Measurements from ENCODE around the gene RBMS3. TPM values are rescaled to one million over a fixed set of nuclear protein-coding genes. Genes with fewer than 3 reads are reported as not detected.
"Not testable (repeated sequence)": the region's sequence is repeated elsewhere in the genome, so short reads cannot be mapped to it uniquely, and the experiment has no call there.

Gene RBMS3
- total and polyA plus RNA-seq, 9 donors: 11.6 to 79.2 (median 63.1) TPM

DNA sequence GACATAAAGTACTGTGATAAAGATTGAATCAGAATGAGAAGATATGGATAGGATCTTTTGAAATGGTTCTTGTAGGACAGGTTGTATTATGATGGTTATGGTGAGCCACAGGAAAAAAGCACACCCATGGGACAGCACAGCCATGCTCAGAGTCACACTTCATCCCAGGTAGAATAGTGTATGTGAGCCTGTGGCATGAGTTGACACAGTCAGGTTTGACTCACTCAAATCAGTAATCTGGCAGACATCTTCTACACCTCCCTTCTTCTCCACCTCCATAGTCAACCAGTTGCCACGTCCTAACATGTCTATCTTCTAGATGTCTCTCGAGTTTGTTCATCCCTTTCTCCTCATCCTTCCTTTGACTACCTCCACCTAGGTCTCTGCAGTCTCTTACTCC lies 176.0 kb downstream of the RBMS3 start:
- WGBS, 3 donors: 95 to 99% (median 98%) methylated on average over 2 of the region's 2 CpGs
- no peak for DNase-seq
- no peaks in the 10 kb centered on the region for H3K9me3 ChIP-seq
- no peak overlapping the region for H3K4me3 ChIP-seq
- TF ChIP-seq EP300 (IDR thresholded peaks at IDR 0.05) (no peak), POLR2A (IDR thresholded peaks at IDR 0.05) (no peak)
- TF ChIP-seq, protein P1, sequence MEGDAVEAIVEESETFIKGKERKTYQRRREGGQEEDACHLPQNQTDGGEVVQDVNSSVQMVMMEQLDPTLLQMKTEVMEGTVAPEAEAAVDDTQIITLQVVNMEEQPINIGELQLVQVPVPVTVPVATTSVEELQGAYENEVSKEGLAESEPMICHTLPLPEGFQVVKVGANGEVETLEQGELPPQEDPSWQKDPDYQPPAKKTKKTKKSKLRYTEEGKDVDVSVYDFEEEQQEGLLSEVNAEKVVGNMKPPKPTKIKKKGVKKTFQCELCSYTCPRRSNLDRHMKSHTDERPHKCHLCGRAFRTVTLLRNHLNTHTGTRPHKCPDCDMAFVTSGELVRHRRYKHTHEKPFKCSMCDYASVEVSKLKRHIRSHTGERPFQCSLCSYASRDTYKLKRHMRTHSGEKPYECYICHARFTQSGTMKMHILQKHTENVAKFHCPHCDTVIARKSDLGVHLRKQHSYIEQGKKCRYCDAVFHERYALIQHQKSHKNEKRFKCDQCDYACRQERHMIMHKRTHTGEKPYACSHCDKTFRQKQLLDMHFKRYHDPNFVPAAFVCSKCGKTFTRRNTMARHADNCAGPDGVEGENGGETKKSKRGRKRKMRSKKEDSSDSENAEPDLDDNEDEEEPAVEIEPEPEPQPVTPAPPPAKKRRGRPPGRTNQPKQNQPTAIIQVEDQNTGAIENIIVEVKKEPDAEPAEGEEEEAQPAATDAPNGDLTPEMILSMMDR (IDR thresholded peaks at IDR 0.05): no peak
- no peaks in the 10 kb centered on the region for H3K27me3 ChIP-seq
- intact Hi-C loops (cut with DNase I): no loop called here
- H3K36me3 ChIP-seq: no peaks in the 10 kb centered on the region
- H3K4me1 ChIP-seq (ENCODE audit: insufficient read depth): peaks cover 6% of the 10 kb centered on the region
- no peak overlapping the region for H3K27ac ChIP-seq

DNA sequence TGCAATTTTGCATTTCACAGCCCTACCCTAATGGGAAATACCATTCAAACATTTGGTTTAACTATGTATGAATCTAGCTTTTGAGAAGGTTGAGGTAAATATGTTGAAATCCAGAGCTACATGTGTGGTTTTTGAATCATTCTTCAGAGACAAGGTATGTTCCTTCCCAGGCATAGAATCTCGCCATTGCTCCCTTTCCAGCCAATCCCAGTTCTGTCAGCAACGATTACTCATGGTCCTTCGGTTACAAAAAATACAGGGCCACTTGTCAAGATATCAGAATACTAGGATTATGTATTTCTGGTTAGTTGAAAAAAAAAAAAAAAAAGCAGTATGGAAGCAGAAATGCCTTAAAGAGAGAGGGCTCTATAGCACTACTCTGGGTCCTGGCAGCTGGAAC lies 182.4 kb downstream of the RBMS3 start:
- Histone ChIP-seq H3K36me3 (no peaks in the 10 kb centered on the region), H3K9me3 (no peaks in the 10 kb centered on the region), H3K27me3 (no peaks in the 10 kb centered on the region), H3K4me3 (no peak overlapping the region), H3K4me1 (ENCODE audit: insufficient read depth) (peaks cover 6% of the 10 kb centered on the region), H3K27ac (no peak overlapping the region)
- TF ChIP-seq, protein P1 (IDR thresholded peaks at IDR 0.05): no peak
- TF ChIP-seq POLR2A (IDR thresholded peaks at IDR 0.05) (no peak), EP300 (IDR thresholded peaks at IDR 0.05) (no peak)
- no peak for DNase-seq
- intact Hi-C loops (cut with DNase I): no loop called here
- whole genome bisulfite sequencing, 3 donors: 95 to 98% (median 98%) methylated on average over 3 of the region's 3 CpGs

DNA sequence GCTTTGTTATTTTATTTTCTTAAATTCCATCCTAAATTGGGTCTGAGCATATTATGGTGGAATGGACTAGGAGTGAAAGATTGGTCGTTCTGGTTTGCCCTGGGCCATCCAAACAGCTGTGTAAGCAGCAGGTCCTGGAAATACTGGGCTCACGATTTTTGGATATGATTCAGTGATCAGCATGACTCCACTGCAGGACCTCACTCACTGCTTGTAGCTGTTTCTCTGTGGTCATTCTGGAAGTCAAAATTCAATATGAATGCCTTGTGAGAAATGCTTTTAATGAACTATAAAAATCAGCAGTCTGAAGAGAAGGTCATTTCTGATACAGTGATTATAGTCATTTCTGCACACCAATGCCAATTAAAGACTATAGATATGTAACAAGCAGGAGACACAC lies 185.0 kb downstream of the RBMS3 start:
- Histone ChIP-seq H3K27ac (no peak overlapping the region), H3K27me3 (no peaks in the 10 kb centered on the region), H3K4me1 (ENCODE audit: insufficient read depth) (peaks cover 6% of the 10 kb centered on the region), H3K36me3 (no peaks in the 10 kb centered on the region), H3K4me3 (no peak overlapping the region), H3K9me3 (no peaks in the 10 kb centered on the region)
- TF ChIP-seq EP300 (IDR thresholded peaks at IDR 0.05) (no peak), POLR2A (IDR thresholded peaks at IDR 0.05) (no peak)
- TF ChIP-seq, protein P1 (IDR thresholded peaks at IDR 0.05): no peak
- 5 to 19% (median 7%) methylated on average over 2 of the region's 2 CpGs for WGBS, 3 donors
- intact Hi-C loops (cut with DNase I): no loop called here
- no peak for DNase-seq

DNA sequence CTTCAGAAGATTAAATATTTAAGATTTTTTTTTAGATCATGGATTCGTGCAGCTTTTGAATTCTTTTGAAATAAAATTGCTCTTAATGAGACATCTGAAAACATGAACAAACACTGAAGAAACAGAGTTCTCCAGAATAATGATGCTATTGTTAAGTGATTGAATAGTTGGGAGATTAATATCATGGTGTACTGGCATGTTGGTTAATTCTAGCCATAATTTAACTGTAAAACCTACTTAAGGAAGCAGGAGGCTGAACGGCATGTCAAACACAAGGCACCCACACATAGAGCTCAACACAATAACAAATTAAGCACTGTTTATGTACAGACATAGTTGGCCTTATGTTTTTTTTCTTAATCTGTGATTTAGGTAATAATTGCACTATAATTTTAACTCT lies 185.6 kb downstream of the RBMS3 start:
- TF ChIP-seq, protein P1 (IDR thresholded peaks at IDR 0.05): no peak
- TF ChIP-seq EP300 (IDR thresholded peaks at IDR 0.05) (no peak), POLR2A (IDR thresholded peaks at IDR 0.05) (no peak)
- no peak for DNase-seq
- Histone ChIP-seq H3K9me3 (no peaks in the 10 kb centered on the region), H3K4me1 (ENCODE audit: insufficient read depth) (peaks cover 6% of the 10 kb centered on the region), H3K4me3 (no peak overlapping the region), H3K36me3 (no peaks in the 10 kb centered on the region), H3K27ac (no peak overlapping the region), H3K27me3 (no peaks in the 10 kb centered on the region)
- intact Hi-C loops (cut with DNase I): no loop called here
- 30 to 56% (median 50%) methylated on average over 2 of the region's 2 CpGs for WGBS, 3 donors

DNA sequence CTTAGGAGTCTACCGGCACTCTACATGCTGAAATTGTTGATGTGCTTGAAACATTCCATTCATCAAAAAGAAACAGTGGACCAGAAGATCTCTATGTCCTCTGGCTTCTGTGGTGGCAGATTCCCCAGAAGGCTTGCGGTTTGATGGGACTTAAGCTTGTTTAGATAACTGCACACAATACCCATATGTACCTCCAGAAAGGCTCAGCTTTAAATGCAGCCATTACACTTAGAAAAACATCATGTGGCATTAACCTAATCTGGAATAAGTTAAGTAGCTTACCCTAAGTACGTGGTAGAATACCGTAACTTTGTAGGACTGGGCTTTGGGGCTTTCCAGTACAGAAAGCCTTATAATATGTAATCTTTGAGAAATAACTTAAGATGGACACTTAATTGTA lies 187.3 kb downstream of the RBMS3 start:
- Histone ChIP-seq H3K27ac (no peak overlapping the region), H3K27me3 (no peaks in the 10 kb centered on the region), H3K4me3 (no peak overlapping the region), H3K4me1 (ENCODE audit: insufficient read depth) (peaks cover 6% of the 10 kb centered on the region), H3K36me3 (no peaks in the 10 kb centered on the region), H3K9me3 (no peaks in the 10 kb centered on the region)
- TF ChIP-seq POLR2A (IDR thresholded peaks at IDR 0.05): no peak
- TF ChIP-seq, protein P1 (IDR thresholded peaks at IDR 0.05): no peak
- no peak for TF ChIP-seq EP300 (IDR thresholded peaks at IDR 0.05)
- no peak for DNase-seq
- 97 to 99% (median 98%) methylated on average over 4 of the region's 4 CpGs for WGBS, 3 donors
- intact Hi-C loops (cut with DNase I): no loop called here

DNA sequence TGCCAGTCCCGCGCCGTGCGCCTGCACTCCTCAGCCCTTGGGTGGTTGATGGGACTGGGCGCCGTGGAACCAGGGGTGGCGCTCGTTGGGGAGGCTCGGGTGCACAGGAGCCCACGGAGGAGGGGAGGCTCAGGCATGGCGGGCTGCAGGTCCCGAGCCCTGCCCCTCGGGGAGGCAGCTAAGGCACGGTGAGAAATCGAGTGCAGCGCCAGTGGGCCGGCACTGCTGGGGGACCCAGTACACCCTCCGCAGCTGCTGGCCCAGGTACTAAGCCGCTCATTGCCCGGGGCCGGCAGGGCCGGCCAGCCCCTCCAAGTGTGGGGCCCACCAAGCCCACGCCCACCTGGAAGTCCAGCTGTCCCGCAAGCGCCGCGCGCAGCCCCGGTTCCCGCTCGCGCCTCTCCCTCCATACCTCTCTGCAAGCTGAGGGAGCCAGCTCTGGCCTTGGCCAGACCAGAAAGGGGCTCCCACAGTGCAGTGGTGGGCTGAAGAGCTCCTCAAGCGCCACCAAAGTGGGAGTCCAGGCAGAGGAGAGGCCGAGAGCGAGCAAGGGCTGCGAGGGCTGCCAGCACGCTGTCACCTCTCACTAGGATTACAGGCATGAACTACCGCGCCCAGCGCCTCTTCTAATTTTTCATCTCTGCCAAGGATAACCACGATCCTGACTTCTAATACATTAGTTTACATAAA lies 192.8 kb downstream of the RBMS3 start:
- peak in 1 of 5 donors; percentile 15 for DNase-seq
- H3K27me3 ChIP-seq; H3K27ac ChIP-seq; H3K36me3 ChIP-seq; H3K9me3 ChIP-seq; intact Hi-C loops (cut with DNase I); H3K4me1 ChIP-seq (ENCODE audit: insufficient read depth); H3K4me3 ChIP-seq: not testable (repeated sequence)
- WGBS, 3 donors: 87 to 97% (median 93%) methylated on average over 37 to 41 of the region's 41 CpGs
